Nucleus accumbens (tissue), 56 donors: ENCODE measurements around the gene LSM14A.
"Not testable (repeated sequence)": the region's sequence is repeated elsewhere in the genome, so short reads cannot be mapped to it uniquely, and the experiment has no call there.

ENCODE experiments used
- DNase-seq, 56 donors: peaks; one replicate each; lab custom pipeline; 2025; lab: John Stamatoyannopoulos, UW

LSM14A gene

GRCh38 chr19:34189199-34189916 lies 17.1 kb downstream of the LSM14A start:
- no peak for DNase-seq

DNA sequence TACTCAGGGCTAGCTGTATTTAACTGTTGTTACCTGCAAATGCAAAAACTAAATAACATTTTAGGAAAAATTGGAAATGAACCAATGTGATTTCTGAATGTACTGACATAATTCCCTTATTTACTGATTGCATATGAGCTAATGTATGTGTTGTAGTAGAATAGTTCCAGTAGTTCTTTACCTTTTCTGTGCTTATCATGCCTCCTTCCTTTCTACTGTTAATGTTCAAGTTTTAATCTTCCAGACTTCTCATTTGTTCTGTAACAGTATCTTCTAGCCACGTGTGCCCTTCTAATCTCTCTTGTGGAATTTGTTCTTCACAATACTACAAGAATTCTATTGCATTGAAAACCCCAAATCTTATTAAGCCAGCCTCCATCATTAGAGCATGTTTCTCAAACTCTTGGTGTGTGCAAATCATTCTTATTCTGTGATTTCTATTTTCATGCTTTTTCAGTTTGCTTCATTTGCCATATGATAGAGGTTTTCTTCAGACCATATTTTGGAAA lies 17.7 kb downstream of the LSM14A start:
- DNase-seq: no peak

DNA sequence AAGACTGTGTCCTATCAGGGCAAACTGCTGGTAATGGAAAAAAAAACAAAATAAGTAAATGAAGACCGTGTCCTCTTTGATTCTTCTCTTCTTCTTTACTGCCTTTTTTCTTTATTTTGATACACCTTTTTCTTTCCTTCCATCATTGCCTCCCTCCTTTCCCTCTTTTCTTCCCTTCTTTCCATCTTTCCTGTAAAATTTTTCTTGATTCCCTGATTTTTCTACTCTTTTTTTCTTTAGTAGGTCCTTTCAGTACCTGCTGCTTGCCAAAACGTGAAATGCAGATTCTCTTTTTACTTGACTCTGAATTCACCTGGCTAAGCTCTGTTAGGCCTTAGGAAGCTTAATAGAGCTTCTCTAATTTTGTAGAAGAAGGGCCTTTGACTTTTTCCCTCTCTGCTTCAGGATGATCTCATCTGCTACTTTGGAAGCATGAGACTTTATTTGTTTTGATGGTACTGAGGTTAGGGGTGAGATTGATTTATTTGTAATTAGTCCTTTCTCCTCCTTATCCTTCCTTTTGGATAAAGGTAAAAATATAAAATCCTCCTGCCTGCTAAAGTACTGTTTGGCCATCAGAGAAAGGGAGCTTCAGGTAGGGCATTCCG lies 19.2 kb downstream of the LSM14A start:
- no peak for DNase-seq

DNA sequence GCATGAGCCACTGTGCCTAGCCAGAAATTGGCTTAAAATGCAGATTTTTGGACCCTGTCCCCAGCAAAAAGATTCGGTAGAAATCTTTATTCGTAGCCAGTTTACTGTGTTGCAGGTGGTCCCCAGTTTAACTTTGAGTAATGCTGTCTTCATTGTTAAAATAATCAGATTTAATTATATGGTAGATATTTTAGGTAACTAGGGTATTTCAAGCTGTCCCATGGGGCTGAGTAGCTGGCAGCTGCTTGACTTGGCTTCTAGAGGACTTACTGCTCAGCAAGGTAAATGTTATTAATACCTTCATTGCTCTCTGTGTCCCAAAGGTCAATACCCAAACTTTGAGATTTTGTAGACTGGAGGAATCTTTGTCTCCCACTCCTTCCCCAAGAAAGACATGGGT lies 21.1 kb downstream of the LSM14A start:
- no peak for DNase-seq

DNA sequence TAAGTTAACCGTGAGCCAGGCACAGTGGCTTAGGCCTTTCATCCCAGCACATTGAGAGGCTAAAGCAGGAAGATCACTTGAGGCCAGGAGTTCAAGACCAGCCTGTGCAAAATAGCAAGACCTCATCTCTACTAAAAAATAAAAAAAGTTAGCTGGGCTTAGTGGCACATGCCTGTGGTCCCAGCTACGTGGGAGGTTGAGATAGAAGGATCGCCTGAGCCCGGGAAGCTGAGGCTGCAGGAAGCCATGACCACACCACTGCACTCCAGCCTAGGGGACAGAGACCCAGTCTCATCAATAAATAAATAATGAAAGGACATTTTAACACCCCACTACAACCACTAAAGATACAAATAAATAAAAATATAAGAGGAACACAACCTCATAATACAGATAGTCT lies 21.6 kb downstream of the LSM14A start:
- DNase-seq: no peak

GRCh38 chr19:34201133-34201532 lies 28.8 kb downstream of the LSM14A start:
- no peak for DNase-seq

GRCh38 chr19:34205324-34205723 lies 33.0 kb downstream of the LSM14A start:
- not testable (repeated sequence) for DNase-seq

- no peak for DNase-seq
These were observed 36.1 kb downstream of the LSM14A start for GRCh38 chr19:34208291-34208884.

DNA sequence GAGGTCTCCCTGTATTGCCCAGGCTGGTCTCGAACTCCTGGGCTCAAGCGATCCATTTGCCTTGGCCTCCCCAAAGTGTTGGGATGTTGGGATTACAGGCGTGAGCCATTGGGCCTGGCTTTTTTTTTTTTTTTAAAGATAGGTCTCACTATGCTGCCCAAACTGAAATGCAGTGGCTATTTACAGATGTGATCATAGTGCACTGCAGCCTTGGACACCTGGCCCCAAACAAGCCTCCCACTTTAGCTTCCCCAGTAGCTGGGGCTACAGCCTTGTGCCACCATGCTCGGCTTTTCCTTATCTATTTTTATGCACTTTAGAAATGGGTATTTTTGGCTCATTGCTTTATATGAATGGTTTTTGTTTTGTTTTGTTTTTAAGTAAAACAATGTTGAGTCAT lies 37.4 kb downstream of the LSM14A start:
- DNase-seq: no peak

DNA sequence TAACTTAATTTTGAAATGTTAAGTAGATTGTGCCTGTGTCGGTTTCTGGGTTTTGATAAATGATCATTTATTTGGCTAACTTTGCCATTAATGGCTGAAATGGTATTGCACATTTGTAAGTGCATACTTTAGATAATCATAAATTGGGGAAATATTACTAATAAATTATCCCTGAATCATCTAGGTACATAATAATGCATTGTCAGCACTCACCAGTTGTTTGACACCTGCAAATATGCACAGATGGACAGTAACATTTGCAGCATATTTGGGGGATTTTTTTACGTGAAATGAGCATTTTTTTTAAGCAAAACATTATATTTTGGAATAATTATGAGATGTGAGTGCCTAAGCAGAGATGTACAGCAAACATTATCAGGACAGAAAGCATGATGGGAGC lies 41.0 kb downstream of the LSM14A start:
- no peak for DNase-seq

- DNase-seq: no peak
These were observed 41.7 kb downstream of the LSM14A start for GRCh38 chr19:34214040-34214439.

GRCh38 chr19:34215006-34215665 lies 42.8 kb downstream of the LSM14A start:
- DNase-seq: no peak

DNA sequence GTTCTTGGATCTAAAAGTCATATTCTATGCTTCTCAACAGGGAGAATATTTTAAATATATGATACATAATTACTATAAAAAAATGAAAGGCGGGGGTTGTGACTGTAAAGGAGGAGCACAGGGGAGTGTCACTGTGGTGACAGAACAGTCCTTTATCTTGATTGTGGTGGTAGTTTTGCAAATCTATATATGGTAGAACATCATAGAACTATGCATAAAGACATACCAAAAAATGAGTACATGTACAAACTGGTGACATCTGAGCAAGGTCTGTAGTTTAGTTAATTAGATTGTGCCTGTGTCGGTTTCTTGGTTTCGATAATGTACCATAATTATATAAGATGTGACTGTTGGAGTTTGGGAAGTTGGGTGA lies 43.3 kb downstream of the LSM14A start:
- no peak for DNase-seq

- DNase-seq: not testable (repeated sequence)
These were observed 44.5 kb downstream of the LSM14A start for GRCh38 chr19:34216745-34217219.

GRCh38 chr19:34217952-34218817 lies 45.9 kb downstream of the LSM14A start:
- no peak for DNase-seq

GRCh38 chr19:34218818-34219164 lies 46.5 kb downstream of the LSM14A start:
- DNase-seq: no peak

DNA sequence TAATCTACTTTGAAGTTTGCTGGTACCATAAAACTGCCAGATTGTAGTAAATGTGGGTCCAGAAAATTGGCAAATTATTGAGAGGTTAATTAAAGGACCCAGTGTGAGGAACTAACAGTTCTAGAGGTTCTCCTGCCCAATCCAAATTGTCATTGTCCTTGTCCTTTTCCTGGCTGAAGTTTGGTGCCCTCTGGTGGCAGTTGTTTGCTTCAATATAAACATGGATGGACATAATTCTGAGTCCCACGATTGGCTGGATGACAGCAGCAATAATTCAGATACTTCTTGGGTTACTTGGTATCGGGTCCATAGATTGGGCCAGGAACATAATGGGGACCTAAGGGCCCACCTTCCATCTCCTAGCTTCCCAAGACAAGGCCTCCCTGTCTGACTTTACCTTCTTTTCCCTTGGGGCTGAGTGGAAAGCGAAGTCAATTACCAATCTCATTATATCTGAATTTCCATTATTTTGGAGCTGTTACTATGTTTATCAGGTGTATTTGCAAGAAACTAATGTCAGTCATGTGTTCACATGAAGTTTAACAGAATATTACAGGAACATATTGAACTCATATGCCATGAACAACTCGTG lies 48.3 kb downstream of the LSM14A start:
- peak in 30 of 56 donors; percentile 8 to 76 (median 24) for DNase-seq

DNA sequence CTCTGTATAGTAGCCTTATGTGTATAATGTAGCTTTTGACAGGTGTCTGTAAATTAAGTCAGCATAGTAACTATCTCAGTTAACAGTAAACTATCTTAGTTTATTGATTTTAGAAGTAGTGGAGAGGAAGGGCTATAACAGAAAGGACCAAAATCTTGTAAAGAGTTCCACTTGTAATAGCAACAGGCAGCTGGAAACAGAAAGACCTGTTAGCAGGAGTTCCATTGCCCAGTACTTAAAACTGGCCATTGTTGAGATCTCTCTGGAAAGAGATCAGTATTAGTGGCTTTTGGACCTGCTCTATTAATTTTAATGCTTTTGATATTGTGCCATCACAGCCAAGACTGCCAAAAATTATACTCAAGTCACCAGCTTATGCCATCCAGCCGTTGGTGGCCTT lies 50.1 kb downstream of the LSM14A start:
- no peak for DNase-seq

- no peak for DNase-seq
These were observed 52.8 kb downstream of the LSM14A start for GRCh38 chr19:34224996-34225658.
